WERI-Rb-1 (cell line): Measurements from ENCODE around the gene ZNF236.
"Not testable (repeated sequence)": the region's sequence is repeated elsewhere in the genome, so short reads cannot be mapped to it uniquely, and the experiment has no call there.

Experiments
- DNase-seq: peaks from one replicate; pipeline ENCODE4 v3.0.0-alpha.2; 2020
- H3K27ac ChIP-seq: fragments of 250-450 bp; sonication (Bioruptor Pico); 2 replicates; pipeline ENCODE4 v1.5.1; 2020; ENCODE audit warnings: mild to moderate bottlenecking, moderate library complexity
- H3K27me3 ChIP-seq: fragments of 250-450 bp; sonication (Bioruptor Pico); 2 replicates; pipeline ENCODE4 v1.5.1; 2021; ENCODE audit warnings: mild to moderate bottlenecking, low read depth, moderate library complexity; ENCODE audit not compliant: insufficient read depth, severe bottlenecking
- H3K36me3 ChIP-seq: fragments of 250-450 bp; sonication (Bioruptor Pico); 2 replicates; pipeline ENCODE4 v1.5.1; 2020; ENCODE audit warnings: mild to moderate bottlenecking, moderate library complexity
- H3K4me3 ChIP-seq: 2 replicates; pipeline ENCODE4 v1.5.1; 2011; ENCODE audit warnings: low read depth, mild to moderate bottlenecking, control low read depth, low read length
- H3K9me3 ChIP-seq: fragments of 250-450 bp; sonication (Bioruptor Pico); 2 replicates; pipeline ENCODE4 v1.5.1; 2021; ENCODE audit warnings: mild to moderate bottlenecking, moderate library complexity; ENCODE audit not compliant: severe bottlenecking
- CTCF ChIP-seq: IDR thresholded peaks from 2 replicates; pipeline ENCODE4 v1.5.1; 2011; ENCODE audit warnings: low read depth, mild to moderate bottlenecking, control low read depth, inconsistent platforms, low read length

Gene ZNF236

DNA sequence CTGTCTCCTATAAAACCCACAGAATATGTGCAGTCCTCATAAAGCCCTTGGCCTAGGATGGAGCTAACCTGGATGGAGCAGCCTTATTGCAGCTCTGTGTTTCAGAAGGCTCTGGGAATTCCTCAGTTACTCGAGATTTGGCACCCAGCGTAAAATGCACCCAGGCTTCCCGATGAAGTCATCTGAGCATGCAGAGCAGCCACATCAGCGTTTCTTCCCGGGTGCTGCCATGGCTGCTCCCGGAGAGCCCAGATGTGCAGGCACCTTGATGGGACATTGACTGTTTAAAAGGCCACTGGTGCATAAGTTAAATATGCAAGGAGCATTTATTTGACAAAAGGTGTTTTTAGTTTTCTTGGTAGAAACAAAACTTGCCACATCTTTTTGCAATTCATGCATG lies 195.0 kb downstream of the ZNF236 start:
- no peak for DNase-seq

DNA sequence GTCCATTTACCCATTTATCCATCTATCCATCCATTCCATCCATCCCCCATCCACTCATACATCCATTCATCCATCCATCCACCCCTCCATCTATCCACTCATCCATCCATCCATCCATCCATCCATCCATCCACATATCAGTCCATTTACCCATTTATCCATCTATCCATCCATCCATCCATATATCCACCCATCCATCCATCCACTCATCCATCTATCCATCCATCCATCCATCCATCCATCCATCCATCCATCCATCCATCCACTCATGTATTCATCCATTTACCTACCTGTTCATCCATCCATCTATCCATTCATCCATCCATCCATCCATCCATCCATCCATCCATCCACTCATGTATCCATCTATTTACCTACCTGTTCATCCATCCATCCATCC lies 196.3 kb downstream of the ZNF236 start:
- H3K27me3 ChIP-seq, H3K27ac ChIP-seq, H3K9me3 ChIP-seq, DNase-seq, H3K36me3 ChIP-seq, H3K4me3 ChIP-seq: not testable (repeated sequence)

More for the DNA sequence above, 195.0 kb downstream of the ZNF236 start:
- TF ChIP-seq CTCF = no peak
- Histone ChIP-seq H3K27ac (no peak overlapping the region), H3K27me3 (no peaks in the 10 kb centered on the region), H3K36me3 (no peaks in the 10 kb centered on the region), H3K4me3 (no peak overlapping the region), H3K9me3 (no peaks in the 10 kb centered on the region)

DNA sequence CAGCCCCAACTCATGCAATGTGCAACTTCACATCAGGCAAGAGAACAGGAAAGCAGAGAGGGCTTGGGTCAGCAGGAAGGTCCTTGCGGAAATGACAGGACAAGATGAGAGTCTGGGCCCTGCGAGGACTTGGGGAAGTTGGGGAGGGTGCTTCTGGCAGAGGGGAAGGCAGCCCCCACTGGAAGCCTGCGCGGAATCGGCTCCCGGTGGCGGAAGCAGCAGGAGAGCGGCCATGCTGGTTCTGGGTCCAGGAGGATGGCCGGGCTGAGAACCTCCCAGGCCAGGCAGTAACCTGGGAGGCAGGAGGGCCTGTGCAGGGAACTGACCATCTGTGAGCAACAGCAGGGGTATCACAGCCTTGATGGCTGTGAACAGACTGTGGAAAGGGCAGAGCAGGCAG lies 197.3 kb downstream of the ZNF236 start:
- TF ChIP-seq CTCF = no peak
- Histone ChIP-seq H3K4me3 (no peak overlapping the region), H3K36me3 (no peaks in the 10 kb centered on the region), H3K27ac (no peak overlapping the region), H3K27me3 (no peaks in the 10 kb centered on the region), H3K9me3 (no peaks in the 10 kb centered on the region)
- DNase-seq = no peak
